ENCODE measurements around the gene ZNF226.
A peak's percentile ranks its signal among the peaks of the same experiment; 100 is the strongest.
"Not testable (repeated sequence)": the region's sequence is repeated elsewhere in the genome, so short reads cannot be mapped to it uniquely, and the experiment has no call there.

Gene ZNF226

GRCh38 chr19:44164327-44164672 is 600 bp upstream of the ZNF226 start:
- Histone ChIP-seq H3K9ac (ENCODE audit: low read length in 5 of 5) (peak overlapping the region in 1 of 5 donors; percentile 88), H3K27me3 (ENCODE audit: control insufficient read depth in 5 of 5, insufficient read depth in 4 of 5, low read length in 5 of 5) (no peaks in the 10 kb centered on the region), H3K27ac (ENCODE audit: low read depth, low read length) (no peak overlapping the region), H3K9me3 (ENCODE audit: control insufficient read depth in 5 of 5, low read length in 5 of 5) (peaks cover 13 to 58% (median 49%) of the 10 kb centered on the region in 5 donors), H3K36me3 (ENCODE audit: control insufficient read depth in 5 of 5, insufficient read depth in 5 of 5, low read length in 5 of 5) (peaks cover 8 to 22% (median 17%) of the 10 kb centered on the region in 5 donors), H3K4me3 (ENCODE audit: low read depth in 1 of 5, low read length in 5 of 5) (peak overlapping the region; percentile 91 to 99 (median 97)), H3K4me1 (ENCODE audit: control insufficient read depth in 5 of 5, insufficient read depth in 5 of 5, low read length in 5 of 5) (peaks cover 9 to 18% (median 14%) of the 10 kb centered on the region in 5 donors)

- peaks cover 41 to 56% (median 51%) of the 10 kb centered on the region in 5 donors for H3K9me3 ChIP-seq (ENCODE audit: control insufficient read depth in 5 of 5, low read length in 5 of 5)
- not testable (repeated sequence) for H3K4me1 ChIP-seq (ENCODE audit: control insufficient read depth in 5 of 5, insufficient read depth in 5 of 5, low read length in 5 of 5); H3K27ac ChIP-seq (ENCODE audit: low read depth, low read length); H3K4me3 ChIP-seq (ENCODE audit: low read depth in 1 of 5, low read length in 5 of 5); H3K27me3 ChIP-seq (ENCODE audit: control insufficient read depth in 5 of 5, insufficient read depth in 4 of 5, low read length in 5 of 5); H3K9ac ChIP-seq (ENCODE audit: low read length in 5 of 5)
- H3K36me3 ChIP-seq (ENCODE audit: control insufficient read depth in 5 of 5, insufficient read depth in 5 of 5, low read length in 5 of 5) = peaks cover 64 to 80% (median 74%) of the 10 kb centered on the region in 5 donors
Measured at GRCh38 chr19:44170660-44171059, 5.8 kb downstream of the ZNF226 start.

GRCh38 chr19:44176590-44176989 is 11.7 kb downstream of the ZNF226 start:
- H3K4me3 ChIP-seq (ENCODE audit: low read depth in 1 of 5, low read length in 5 of 5) = peak overlapping the region; percentile 14 to 61 (median 30)
- H3K36me3 ChIP-seq (ENCODE audit: control insufficient read depth in 5 of 5, insufficient read depth in 5 of 5, low read length in 5 of 5) = peaks cover 52 to 56% (median 55%) of the 10 kb centered on the region in 5 donors
- no peaks in the 10 kb centered on the region for H3K4me1 ChIP-seq (ENCODE audit: control insufficient read depth in 5 of 5, insufficient read depth in 5 of 5, low read length in 5 of 5)
- H3K27me3 ChIP-seq (ENCODE audit: control insufficient read depth in 5 of 5, insufficient read depth in 4 of 5, low read length in 5 of 5) = no peaks in the 10 kb centered on the region
- no peak overlapping the region for H3K27ac ChIP-seq (ENCODE audit: low read depth, low read length)
- no peak overlapping the region for H3K9ac ChIP-seq (ENCODE audit: low read length in 5 of 5)
- H3K9me3 ChIP-seq (ENCODE audit: control insufficient read depth in 5 of 5, low read length in 5 of 5) = peaks cover 80 to 95% (median 90%) of the 10 kb centered on the region in 5 donors

- Histone ChIP-seq H3K27ac (ENCODE audit: low read depth, low read length) (no peak overlapping the region), H3K9ac (ENCODE audit: low read length in 5 of 5) (no peak overlapping the region), H3K4me1 (ENCODE audit: control insufficient read depth in 5 of 5, insufficient read depth in 5 of 5, low read length in 5 of 5) (no peaks in the 10 kb centered on the region), H3K4me3 (ENCODE audit: low read depth in 1 of 5, low read length in 5 of 5) (peak overlapping the region in 2 of 5 donors; percentile 23 to 34), H3K27me3 (ENCODE audit: control insufficient read depth in 5 of 5, insufficient read depth in 4 of 5, low read length in 5 of 5) (no peaks in the 10 kb centered on the region), H3K36me3 (ENCODE audit: control insufficient read depth in 5 of 5, insufficient read depth in 5 of 5, low read length in 5 of 5) (peaks cover 9 to 15% (median 12%) of the 10 kb centered on the region in 5 donors), H3K9me3 (ENCODE audit: control insufficient read depth in 5 of 5, low read length in 5 of 5) (peaks cover 49 to 90% (median 83%) of the 10 kb centered on the region in 5 donors)
Measured at GRCh38 chr19:44180968-44181367, 16.1 kb downstream of the ZNF226 start.

GRCh38 chr19:44182145-44182544 is 17.2 kb downstream of the ZNF226 start:
- peaks cover 40 to 82% (median 75%) of the 10 kb centered on the region in 5 donors for H3K9me3 ChIP-seq (ENCODE audit: control insufficient read depth in 5 of 5, low read length in 5 of 5)
- peaks cover 0 to 5% (median under 1%) of the 10 kb centered on the region in 5 donors for H3K36me3 ChIP-seq (ENCODE audit: control insufficient read depth in 5 of 5, insufficient read depth in 5 of 5, low read length in 5 of 5)
- H3K4me1 ChIP-seq (ENCODE audit: control insufficient read depth in 5 of 5, insufficient read depth in 5 of 5, low read length in 5 of 5) = no peaks in the 10 kb centered on the region

GRCh38 chr19:44190020-44190419 is 25.1 kb downstream of the ZNF226 start:
- no peak overlapping the region for H3K4me3 ChIP-seq (ENCODE audit: low read depth in 1 of 5, low read length in 5 of 5)
- no peak overlapping the region for H3K27ac ChIP-seq (ENCODE audit: low read depth, low read length)
- H3K36me3 ChIP-seq (ENCODE audit: control insufficient read depth in 5 of 5, insufficient read depth in 5 of 5, low read length in 5 of 5) = no peaks in the 10 kb centered on the region
- H3K9ac ChIP-seq (ENCODE audit: low read length in 5 of 5) = no peak overlapping the region
- peaks cover 8 to 51% (median 26%) of the 10 kb centered on the region in 5 donors for H3K9me3 ChIP-seq (ENCODE audit: control insufficient read depth in 5 of 5, low read length in 5 of 5)
- H3K27me3 ChIP-seq (ENCODE audit: control insufficient read depth in 5 of 5, insufficient read depth in 4 of 5, low read length in 5 of 5) = no peaks in the 10 kb centered on the region
- H3K4me1 ChIP-seq (ENCODE audit: control insufficient read depth in 5 of 5, insufficient read depth in 5 of 5, low read length in 5 of 5) = no peaks in the 10 kb centered on the region

More at GRCh38 chr19:44182145-44182544, 17.2 kb downstream of the ZNF226 start:
- Histone ChIP-seq H3K4me3 (ENCODE audit: low read depth in 1 of 5, low read length in 5 of 5) (peak overlapping the region in 3 of 5 donors; percentile 7 to 45 (median 31)), H3K9ac (ENCODE audit: low read length in 5 of 5) (no peak overlapping the region), H3K27ac (ENCODE audit: low read depth, low read length) (no peak overlapping the region), H3K27me3 (ENCODE audit: control insufficient read depth in 5 of 5, insufficient read depth in 4 of 5, low read length in 5 of 5) (no peaks in the 10 kb centered on the region)

- Histone ChIP-seq H3K27ac (ENCODE audit: low read depth, low read length) (no peak overlapping the region), H3K36me3 (ENCODE audit: control insufficient read depth in 5 of 5, insufficient read depth in 5 of 5, low read length in 5 of 5) (no peaks in the 10 kb centered on the region), H3K4me1 (ENCODE audit: control insufficient read depth in 5 of 5, insufficient read depth in 5 of 5, low read length in 5 of 5) (no peaks in the 10 kb centered on the region), H3K27me3 (ENCODE audit: control insufficient read depth in 5 of 5, insufficient read depth in 4 of 5, low read length in 5 of 5) (no peaks in the 10 kb centered on the region), H3K9me3 (ENCODE audit: control insufficient read depth in 5 of 5, low read length in 5 of 5) (peaks cover 14 to 60% (median 34%) of the 10 kb centered on the region in 5 donors), H3K9ac (ENCODE audit: low read length in 5 of 5) (no peak overlapping the region), H3K4me3 (ENCODE audit: low read depth in 1 of 5, low read length in 5 of 5) (no peak overlapping the region)
Measured at GRCh38 chr19:44192127-44192526, 27.2 kb downstream of the ZNF226 start.

- H3K9ac ChIP-seq (ENCODE audit: low read length in 5 of 5) = no peak overlapping the region
- peak overlapping the region in 1 of 5 donors; percentile 28 for H3K4me3 ChIP-seq (ENCODE audit: low read depth in 1 of 5, low read length in 5 of 5)
- H3K36me3 ChIP-seq (ENCODE audit: control insufficient read depth in 5 of 5, insufficient read depth in 5 of 5, low read length in 5 of 5) = no peaks in the 10 kb centered on the region
- H3K4me1 ChIP-seq (ENCODE audit: control insufficient read depth in 5 of 5, insufficient read depth in 5 of 5, low read length in 5 of 5) = no peaks in the 10 kb centered on the region
- H3K27ac ChIP-seq (ENCODE audit: low read depth, low read length) = no peak overlapping the region
- peaks cover 11 to 54% (median 19%) of the 10 kb centered on the region in 5 donors for H3K9me3 ChIP-seq (ENCODE audit: control insufficient read depth in 5 of 5, low read length in 5 of 5)
- H3K27me3 ChIP-seq (ENCODE audit: control insufficient read depth in 5 of 5, insufficient read depth in 4 of 5, low read length in 5 of 5) = no peaks in the 10 kb centered on the region
Measured at GRCh38 chr19:44196772-44197171, 31.9 kb downstream of the ZNF226 start.

GRCh38 chr19:44202470-44202869 is 37.6 kb downstream of the ZNF226 start:
- no peaks in the 10 kb centered on the region for H3K36me3 ChIP-seq (ENCODE audit: control insufficient read depth in 5 of 5, insufficient read depth in 5 of 5, low read length in 5 of 5)
- H3K9me3 ChIP-seq (ENCODE audit: control insufficient read depth in 5 of 5, low read length in 5 of 5) = peaks cover under 1 to 25% (median 14%) of the 10 kb centered on the region in 5 donors
- H3K9ac ChIP-seq (ENCODE audit: low read length in 5 of 5) = no peak overlapping the region
- H3K4me1 ChIP-seq (ENCODE audit: control insufficient read depth in 5 of 5, insufficient read depth in 5 of 5, low read length in 5 of 5) = peaks cover 0 to 4% (median 2%) of the 10 kb centered on the region in 5 donors
- H3K27me3 ChIP-seq (ENCODE audit: control insufficient read depth in 5 of 5, insufficient read depth in 4 of 5, low read length in 5 of 5) = no peaks in the 10 kb centered on the region
- no peak overlapping the region for H3K27ac ChIP-seq (ENCODE audit: low read depth, low read length)
- H3K4me3 ChIP-seq (ENCODE audit: low read depth in 1 of 5, low read length in 5 of 5) = no peak overlapping the region

- no peak overlapping the region for H3K27ac ChIP-seq (ENCODE audit: low read depth, low read length)
- H3K9me3 ChIP-seq (ENCODE audit: control insufficient read depth in 5 of 5, low read length in 5 of 5) = peaks cover 0 to 23% (median 14%) of the 10 kb centered on the region in 5 donors
- H3K27me3 ChIP-seq (ENCODE audit: control insufficient read depth in 5 of 5, insufficient read depth in 4 of 5, low read length in 5 of 5) = no peaks in the 10 kb centered on the region
- peaks cover 2 to 8% (median 5%) of the 10 kb centered on the region in 5 donors for H3K4me1 ChIP-seq (ENCODE audit: control insufficient read depth in 5 of 5, insufficient read depth in 5 of 5, low read length in 5 of 5)
- no peak overlapping the region for H3K9ac ChIP-seq (ENCODE audit: low read length in 5 of 5)
- H3K4me3 ChIP-seq (ENCODE audit: low read depth in 1 of 5, low read length in 5 of 5) = no peak overlapping the region
- no peaks in the 10 kb centered on the region for H3K36me3 ChIP-seq (ENCODE audit: control insufficient read depth in 5 of 5, insufficient read depth in 5 of 5, low read length in 5 of 5)
Measured at GRCh38 chr19:44202974-44203373, 38.1 kb downstream of the ZNF226 start.
